ENCODE results near the gene FABP6.
"Not testable (repeated sequence)": the region's sequence is repeated elsewhere in the genome, so short reads cannot be mapped to it uniquely, and the experiment has no call there.

The FABP6 gene, protein sequence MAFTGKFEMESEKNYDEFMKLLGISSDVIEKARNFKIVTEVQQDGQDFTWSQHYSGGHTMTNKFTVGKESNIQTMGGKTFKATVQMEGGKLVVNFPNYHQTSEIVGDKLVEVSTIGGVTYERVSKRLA

DNA sequence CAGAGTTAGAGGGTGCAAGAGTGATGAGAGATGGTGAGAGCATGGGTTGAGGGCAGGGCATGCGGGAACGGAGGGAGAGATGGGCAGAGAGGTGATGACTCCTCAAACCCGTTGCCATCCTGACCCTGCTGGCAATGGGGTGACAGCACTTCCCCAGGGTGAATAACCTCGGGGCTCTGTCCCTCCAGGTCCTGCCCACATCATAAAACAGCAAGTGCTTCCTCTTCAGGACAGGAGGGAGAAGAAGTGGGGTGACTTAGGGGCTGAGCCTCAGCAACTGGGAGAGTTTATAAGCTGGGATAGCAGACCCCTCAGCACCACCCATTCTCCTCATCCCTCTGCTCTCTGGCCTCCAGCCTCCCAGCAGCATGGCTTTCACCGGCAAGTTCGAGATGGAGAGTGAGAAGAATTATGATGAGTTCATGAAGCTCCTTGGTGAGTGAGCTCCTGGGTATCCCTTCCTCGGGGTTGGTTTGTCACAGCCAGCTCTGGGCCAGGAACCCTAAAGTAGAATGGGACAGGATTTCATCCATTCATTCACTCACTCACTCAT, at the start of gene FABP6:
FABP6 (plus strand) TSS at position 317 of the 553 bp plus-strand sequence; CDS start at position 369, 52 bp downstream.
- no peak for DNase-seq (ENCODE audit: low spot score)

DNA sequence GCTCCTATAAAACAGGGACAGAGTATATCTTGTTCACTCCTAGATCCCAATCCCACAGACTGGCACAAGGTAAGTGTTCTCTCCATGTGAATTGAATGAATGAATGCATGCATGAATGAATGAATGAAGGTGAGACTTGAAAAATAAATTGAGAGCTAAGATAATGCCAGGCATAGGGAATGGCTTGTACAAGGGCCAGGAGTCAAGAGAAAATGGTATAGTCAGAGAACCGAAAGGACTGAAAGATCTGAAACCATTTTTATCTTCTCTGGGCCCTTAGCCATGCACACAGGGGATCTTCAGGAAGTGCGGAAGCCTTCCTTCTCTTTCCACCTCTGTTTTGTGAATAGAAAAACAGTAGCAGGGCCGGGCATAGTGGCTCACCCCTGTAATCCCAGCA, 48.4 kb upstream of the FABP6 start:
- DNase-seq (ENCODE audit: low spot score) = no peak

DNA sequence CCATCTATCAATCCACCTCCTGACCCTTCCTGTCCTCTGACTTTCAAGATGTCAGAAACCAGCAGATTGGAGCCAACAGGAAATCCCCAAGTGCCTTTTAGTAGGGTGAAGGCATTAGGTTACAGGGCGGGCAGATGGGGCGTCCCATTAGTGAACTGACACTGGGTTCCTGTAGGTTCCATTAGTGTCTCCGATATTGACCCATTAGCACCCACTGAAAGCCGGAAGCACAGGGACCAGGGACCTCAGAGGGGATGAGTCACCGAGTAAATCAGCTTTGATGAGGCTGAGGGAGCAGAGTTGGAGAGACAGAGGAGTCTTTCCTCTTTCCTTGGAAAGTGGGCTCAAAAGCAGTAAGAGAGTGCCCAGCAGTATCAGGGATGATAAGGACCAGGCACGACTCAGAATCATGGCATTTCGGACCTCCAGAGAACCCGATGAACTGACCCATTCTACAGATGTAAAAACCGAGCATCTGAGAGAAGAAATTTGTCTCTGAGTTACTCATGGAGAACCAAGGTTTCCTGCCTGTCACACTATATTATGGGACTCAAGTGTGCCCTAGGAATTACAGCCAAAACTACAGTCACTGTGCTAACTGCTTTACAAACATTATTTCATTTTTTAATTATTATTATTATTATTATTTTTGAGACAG, 47.2 kb upstream of the FABP6 start:
- no peak for DNase-seq (ENCODE audit: low spot score)

DNA sequence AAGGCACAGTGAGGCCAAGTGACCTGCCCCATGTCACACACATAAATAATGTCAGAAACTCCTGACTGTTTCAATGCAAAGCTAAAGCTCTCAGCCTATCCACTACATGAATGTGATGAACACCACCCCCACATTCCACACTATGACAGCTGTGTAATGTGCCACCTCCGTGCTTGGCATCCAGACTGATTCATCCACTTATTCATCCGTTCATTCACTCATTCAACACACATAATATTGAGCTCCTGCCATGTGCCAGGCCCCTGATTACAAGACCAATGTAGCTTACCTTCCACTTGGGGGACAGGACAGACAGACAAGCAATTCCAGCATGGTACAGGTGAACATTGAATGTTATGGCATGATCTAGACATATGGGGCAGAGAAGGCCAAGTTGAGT, 46.2 kb upstream of the FABP6 start:
- DNase-seq (ENCODE audit: low spot score) = no peak

DNA sequence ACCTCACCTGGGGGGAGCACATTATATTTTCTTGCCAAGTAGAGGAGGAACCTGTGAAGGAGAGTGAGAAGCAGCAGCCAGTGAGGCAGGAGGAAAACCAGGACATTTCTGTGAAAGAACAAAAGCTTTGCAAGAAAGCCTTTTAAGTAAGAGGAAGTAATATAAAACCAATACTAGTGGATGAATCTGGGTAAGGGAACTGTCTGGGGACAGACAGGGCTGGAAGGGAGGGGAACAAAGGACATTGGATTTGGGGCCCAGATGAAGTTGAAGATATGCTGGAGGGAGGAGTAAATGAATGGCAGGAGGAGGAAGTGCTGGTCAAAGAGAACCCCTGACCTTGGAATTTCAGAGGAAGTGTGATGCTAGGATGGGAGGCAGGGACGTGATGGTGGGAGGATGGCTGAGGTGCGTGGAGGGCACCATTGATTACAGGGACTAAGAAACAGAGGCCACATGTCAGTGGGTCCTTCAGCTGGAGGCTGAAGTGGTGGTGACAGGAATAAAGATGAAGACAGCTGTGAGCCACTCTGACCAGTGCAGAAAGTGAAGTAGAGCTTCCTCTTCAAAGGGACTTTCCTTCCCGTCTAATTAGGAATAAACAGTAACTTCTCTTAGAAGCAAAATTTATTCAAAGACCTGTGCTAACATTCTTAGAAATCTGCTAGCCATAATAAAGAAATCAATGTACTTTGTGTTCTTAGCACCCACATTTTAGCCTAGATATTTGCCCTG, 43.5 kb upstream of the FABP6 start:
- no peak for DNase-seq (ENCODE audit: low spot score)

DNA sequence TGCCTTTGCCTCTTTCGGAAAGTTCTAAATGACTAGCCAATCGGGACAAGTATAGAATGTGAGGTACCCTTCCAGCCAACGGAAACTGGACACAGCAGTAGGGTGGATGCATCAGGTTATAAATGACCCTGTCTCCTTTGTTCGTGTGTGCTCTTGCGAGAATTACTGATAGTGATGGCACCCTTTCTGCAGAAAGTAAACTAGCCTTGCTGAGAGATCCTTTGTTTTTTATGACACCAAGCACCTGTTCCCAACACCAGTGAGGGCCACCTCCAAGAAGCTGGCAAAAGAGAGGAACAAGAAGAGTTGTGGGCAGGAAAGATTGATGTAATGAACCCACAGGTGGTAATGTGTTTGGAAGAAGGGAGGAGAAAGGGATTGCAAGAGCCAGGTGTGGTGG, 42.8 kb upstream of the FABP6 start:
- no peak for DNase-seq (ENCODE audit: low spot score)

DNA sequence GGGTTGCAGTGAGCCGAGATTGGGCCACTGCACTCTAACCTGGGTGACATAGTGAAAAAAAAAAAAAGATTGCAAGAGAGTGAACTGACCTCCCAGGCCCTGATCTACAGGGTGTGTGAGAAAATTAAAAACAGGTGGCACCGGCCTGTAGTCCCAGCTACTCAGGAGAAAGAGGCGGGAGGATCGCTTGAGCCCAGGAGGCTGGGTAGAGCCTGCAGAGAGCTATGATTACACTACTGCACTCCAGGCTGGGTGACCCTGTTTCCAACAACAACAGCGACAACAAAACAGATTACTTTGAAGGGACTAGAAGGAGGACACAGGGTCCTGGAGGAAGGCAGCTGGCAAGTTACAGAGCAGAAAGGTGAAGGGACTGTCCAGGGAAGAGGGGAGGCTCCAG, 42.2 kb upstream of the FABP6 start:
- DNase-seq (ENCODE audit: low spot score) = no peak

DNA sequence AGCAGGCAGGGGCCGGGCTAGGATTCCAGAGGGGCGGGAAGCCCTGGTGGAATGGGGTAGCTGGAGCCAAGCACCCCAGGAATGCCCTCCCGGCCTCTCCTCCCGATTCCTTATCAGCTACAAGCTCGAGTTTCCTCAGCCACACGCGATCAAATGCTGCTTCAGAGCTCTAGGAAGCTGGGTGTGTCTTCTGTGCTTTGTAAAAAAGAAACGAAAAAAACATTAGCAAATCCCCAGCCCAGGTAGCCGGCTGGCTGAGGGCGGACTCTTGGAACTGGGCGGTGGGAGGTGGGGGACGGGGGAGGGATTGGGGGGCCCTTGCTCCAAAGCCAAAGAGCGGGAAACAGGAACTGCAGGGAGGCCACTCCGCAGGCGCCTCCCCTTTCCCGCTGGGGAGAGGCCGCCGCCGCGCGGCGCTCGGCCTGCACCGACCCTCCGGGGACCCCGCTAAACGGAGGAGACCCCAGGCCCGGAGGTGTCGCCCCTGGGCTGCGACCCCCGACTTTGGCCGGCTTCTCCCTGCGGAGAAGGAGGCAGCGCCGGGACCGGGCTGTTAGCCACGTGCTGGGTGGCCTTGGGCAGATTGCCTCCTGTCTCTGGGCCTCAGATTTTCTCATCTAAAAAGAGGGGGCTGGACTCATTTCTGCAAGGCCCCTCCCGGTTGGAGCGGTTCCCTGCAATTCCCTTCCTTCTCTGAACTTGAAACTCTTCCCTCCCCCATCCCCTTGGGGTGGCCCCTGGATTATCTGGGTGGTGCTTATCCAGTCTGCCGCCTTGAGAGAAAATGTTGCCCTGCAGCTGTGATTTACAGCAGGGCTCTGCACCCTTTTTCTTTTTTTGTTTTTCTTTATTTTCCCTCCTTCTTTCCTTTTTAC, 40.9 kb upstream of the FABP6 start:
- peak; percentile 81 for DNase-seq (ENCODE audit: low spot score)

DNA sequence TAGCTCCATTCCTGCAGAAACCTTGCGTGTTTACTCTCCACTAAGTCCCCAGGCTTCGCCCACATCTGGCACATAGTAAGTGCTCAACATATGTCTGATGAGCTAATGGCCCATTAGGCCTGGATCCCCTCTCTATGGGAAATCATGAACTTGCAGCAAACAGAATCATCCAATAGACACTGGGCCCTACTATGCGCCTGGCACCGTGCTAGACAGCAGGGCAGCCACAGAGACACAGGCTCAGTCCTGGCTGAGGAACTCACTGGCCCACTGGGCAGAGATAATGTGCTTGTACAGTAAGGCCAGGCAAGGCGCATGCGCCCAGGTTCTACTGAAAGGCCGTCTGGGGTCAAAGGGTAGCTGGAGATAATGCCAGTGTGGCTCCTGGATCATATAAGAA, 36.9 kb upstream of the FABP6 start:
- no peak for DNase-seq (ENCODE audit: low spot score)

DNA sequence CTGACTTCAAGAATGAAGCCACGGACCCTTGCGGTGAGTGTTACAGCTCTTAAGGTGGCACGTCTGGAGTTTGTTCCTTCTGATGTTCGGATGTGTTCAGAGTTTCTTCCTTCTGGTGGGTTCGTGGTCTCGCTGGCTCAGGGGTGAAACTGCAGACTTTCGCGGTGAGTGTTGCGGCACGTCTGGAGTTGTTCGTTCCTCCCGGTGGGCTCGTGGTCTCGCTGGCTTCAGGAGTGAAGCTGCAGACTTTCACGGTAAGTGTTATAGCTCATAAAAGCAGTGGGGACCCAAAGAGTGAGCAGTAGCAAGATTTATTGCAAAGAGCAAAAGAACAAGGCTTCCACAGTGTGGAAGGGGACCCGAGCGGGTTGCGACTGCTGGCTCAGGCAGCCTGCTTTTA, 36.2 kb upstream of the FABP6 start:
- not testable (repeated sequence) for DNase-seq (ENCODE audit: low spot score)

DNA sequence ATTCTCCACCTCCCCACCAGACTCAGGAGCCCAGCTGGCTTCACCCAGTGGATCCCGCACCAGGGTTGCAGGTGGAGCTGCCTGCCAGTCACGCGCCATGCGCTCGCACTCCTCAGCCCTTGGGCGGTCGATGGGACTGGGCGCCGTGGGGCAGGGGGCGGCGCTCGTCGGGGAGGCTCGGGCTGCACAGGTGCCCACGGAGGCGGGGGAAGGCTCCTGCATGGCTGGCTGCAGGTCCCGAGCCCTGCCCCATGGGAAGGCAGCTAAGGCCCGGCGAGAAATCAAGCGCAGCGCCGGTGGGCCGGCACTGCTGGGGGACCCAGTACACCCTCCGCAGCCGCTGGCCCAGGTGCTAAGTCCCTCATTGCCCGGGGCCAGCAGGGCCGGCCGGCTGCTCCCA, 35.5 kb upstream of the FABP6 start:
- not testable (repeated sequence) for DNase-seq (ENCODE audit: low spot score)

DNA sequence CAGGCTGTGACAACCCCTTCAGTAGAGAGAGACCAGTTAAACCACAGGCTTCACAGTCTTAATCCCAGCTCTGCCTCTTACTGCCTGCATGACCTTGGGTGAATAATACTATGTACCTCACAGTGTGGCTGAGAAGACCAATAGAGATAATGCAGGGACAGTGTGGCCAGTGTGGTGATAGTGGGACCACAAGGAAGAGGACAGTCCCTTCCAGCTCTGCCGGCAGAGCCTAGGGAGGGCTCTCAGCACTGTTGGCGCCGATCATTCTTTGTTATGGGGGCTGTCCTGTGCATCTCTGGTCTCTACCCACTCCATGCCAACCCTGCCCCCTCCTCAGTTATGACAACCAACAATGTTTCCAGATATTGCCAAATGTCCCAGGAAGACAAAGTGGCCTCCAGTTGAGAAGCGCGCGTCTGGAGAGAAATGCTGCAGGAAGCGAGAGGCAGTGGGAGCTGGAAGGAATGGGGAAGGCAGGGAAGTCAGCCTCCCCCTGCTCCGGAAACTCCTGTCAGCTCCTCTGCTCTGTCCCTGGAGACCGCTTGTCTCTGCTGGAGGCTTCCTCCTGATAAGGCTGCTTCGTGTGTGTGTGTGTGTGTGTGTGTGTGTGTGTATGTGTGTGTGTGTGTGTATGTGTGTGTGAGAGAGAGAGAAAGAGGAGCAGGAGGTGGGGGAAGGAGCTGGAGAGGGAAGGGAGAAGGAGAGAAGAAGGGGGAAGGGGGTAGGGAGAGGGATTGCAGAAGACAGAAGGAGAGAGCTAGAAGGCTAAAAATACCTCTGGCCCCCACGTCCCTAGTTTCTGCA, 31.8 kb upstream of the FABP6 start:
- no peak for DNase-seq (ENCODE audit: low spot score)

DNA sequence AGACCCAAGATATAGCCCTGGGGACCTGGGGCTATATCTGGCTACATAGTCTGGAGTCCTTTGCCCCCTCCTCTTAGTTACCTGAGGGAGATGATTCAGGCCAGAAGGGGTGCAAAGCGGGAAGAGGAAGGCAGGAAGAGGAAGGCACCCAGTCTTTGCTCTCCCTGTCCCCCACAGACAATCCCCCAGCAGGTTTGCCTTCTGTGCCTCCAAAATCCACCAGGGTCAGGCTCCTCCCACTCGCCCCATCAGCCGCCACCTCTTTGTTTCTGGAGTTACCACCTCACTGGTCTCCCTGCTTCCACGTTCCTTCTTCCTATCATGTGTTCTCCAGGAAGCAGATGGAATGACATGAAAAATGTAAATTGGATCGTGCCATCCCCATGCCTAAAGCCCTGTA, 31.2 kb upstream of the FABP6 start:
- DNase-seq (ENCODE audit: low spot score) = no peak

DNA sequence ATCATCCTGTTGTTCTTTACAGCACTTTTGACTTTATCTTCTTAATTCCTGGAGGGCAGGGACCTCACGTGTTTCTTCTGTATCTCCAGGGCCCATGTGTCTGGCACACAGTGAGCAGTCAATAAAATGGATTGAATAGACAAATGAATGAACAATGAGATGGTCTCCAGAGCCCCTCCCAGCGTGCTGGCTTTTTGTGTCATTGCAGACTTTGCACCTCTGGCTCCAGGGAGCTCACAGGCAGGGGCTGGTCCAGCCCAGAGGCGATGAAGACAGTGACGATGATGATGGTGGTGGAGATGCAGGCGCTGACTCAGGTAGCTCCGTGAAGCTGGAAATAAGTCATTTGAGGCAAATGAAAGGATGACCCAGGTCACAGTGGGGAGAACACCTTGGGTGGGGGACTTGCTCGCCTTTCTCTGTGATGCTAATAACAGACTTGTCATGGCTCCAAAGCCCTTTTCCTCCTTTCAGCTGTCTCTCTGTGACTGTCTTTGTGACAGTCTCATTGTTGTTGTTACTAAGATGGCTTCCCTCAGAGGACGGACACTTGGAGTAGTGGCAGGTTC, 30.4 kb upstream of the FABP6 start:
- no peak for DNase-seq (ENCODE audit: low spot score)

DNA sequence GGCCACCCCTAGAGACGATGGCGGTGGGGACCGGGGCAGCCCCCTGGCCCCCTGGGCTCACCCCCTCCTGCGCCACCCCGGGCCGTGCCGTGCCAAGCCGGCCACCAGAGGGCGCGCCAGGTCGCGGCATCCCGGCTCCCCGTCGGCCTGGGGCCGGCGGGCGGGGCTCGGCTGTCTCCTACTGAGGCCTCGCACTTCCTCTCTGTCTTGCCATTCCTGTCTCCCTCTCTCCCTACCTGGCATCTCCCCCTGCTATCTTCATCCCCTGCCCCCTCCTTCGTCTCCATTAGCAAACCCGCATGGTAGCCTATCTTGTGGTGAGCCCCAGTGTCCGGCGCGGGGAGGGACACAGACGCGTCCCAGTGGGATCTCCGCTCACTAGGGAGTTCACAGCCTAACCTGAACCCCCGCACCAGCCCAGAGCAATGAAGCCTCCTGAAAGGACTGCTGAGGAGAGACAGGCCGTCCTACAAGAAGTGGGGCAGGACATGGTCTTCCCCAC, 29.8 kb upstream of the FABP6 start:
- DNase-seq (ENCODE audit: low spot score) = peak; percentile 96

DNA sequence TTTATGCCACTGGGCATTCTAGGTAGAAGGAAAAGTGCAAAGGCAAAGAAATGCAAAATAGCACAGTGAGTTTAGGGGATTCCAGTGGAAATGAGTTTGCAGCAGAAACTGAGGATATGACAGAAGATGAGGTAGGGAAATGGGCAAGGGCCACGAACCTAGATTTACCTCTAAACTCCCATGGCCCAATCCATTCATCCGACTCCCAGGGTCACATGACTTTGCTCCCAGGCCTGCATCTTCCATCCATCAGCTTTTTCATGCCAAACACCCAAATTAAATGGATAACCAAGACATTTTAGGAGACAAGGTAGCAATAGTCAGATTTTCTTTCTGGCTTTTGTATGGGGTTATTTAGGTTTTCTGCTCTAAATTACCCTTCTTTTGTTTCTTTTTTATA, 22.2 kb upstream of the FABP6 start:
- no peak for DNase-seq (ENCODE audit: low spot score)

DNA sequence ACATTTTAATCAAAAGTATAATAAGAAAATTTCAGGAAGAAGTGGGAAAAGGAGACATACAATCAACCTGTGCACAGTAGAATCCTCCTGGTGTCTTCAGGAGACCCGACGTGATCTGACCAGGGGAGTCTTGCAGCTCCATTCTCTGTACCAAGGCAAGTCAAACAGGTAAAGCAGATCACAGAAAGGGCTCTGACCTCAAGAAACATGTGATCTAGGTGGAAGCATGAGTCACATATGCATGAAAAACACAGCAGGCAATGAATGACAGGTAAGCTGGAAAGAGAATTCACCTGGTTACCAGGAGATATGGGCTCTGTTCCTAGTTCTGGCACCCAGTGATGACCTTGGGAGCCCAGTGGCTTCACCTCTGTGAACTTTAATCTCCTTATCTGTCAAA, 19.4 kb upstream of the FABP6 start:
- no peak for DNase-seq (ENCODE audit: low spot score)

DNA sequence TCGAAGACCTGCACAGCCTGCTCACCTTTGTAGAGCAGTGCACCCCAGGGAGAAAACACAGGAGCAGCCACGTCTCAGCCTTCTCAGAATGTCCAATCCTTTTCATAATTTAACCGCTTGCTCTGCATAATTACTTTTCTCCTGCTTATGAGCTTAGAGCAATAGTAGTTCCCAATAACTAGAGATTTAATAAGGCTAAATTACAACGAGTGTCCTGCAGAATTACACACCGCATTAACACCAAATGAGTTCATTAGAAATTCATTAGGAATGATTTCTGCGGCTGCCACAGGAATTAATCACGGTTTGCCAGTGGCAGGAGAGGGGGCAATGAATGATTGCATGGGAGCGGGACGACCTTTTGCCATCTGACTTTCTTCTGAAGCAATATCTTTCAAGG, 18.7 kb upstream of the FABP6 start:
- DNase-seq (ENCODE audit: low spot score) = no peak

DNA sequence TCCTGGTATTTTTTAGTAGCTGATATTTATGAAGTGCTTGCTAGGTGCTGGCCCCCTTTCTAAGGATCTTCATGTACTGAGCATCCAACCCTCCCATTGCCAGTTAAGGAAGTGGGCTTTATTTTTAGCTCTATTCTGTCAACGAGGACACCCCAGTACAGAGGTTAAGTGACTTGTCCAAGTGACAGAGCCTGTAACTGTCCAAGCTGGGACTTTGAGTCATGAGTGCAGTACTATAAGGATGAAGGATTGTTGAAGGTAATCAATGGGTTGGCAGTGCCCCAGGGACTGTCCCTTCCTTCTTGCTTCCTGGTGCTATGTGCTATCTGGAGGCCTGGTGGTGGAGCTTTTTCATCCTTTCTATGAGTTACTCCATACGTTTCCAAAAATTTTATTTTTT, 18.0 kb upstream of the FABP6 start:
- no peak for DNase-seq (ENCODE audit: low spot score)

DNA sequence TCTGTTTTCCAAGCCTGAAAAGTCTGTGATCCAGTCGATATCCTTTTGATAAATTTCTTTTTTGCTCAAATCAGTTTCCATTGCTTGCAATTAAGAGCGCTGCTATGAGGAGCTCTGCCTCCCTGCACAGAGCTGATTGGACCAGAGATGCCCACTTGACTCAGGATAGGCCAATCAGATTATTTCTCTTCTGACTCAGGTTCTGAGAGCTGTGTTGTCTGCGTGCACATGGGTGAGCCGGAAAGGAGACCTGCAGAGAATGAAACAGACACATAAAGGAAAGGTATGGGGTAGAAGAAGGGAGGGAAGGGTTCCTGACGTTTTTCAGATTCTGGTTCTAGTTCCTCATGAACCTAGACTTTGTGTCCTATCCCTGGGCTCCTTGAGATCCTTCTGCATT, 15.8 kb upstream of the FABP6 start:
- DNase-seq (ENCODE audit: low spot score) = no peak

DNA sequence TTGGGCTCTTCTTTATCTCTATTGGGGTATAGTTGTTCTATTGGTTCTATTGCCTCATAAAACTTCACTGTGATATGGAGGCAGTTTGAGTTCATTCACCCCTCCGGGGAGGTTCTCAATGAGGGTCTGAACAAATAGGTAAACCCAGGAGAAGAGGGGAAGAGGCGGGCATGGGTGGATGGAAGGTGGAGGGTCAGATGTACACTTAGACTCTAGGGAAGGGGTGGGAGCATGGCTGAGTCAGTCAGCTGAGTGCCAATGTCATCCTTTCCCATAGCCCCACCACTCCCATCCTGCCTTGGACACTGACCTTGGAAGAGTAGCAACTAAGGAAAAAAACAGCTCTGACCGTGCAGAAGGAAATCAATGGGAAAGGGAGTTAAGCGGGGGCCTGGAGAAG, 9.9 kb upstream of the FABP6 start:
- no peak for DNase-seq (ENCODE audit: low spot score)

Data from GM03348 (cell line).